Measurements from ENCODE around the gene SNX24.

Gene SNX24

GRCh38 chr5:122929980-122930379 lies 84.6 kb downstream of the SNX24 start:
- Histone ChIP-seq H3K4me3 (ENCODE audit: insufficient read length, low read depth) (no peak overlapping the region), H3K9ac (ENCODE audit: insufficient read length, low read depth) (no peak overlapping the region), H3K9me3 (ENCODE audit: insufficient read depth, low read length) (no peaks in the 10 kb centered on the region), H3K4me1 (ENCODE audit: insufficient read depth, insufficient read length) (peaks cover 5% of the 10 kb centered on the region), H3K36me3 (ENCODE audit: insufficient read depth, insufficient read length, low read length) (no peaks in the 10 kb centered on the region), H3K27me3 (ENCODE audit: insufficient read depth, insufficient read length) (no peaks in the 10 kb centered on the region)
- no peak for DNase-seq (ENCODE audit: low read depth, low spot score)
- TF ChIP-seq ZNF274 (IDR thresholded peaks at IDR 0.05; ENCODE audit: low read depth, low read length) (no peak), YY1 (IDR thresholded peaks at IDR 0.05; ENCODE audit: insufficient read depth, insufficient read length) (no peak), SUZ12 (IDR thresholded peaks at IDR 0.05; ENCODE audit: extremely low read depth, insufficient read depth, insufficient read length) (no peak)

- DNase-seq (ENCODE audit: low read depth, low spot score) = no peak
- no peaks in the 10 kb centered on the region for H3K9me3 ChIP-seq (ENCODE audit: insufficient read depth, low read length)
- no peak overlapping the region for H3K9ac ChIP-seq (ENCODE audit: insufficient read length, low read depth)
- no peaks in the 10 kb centered on the region for H3K36me3 ChIP-seq (ENCODE audit: insufficient read depth, insufficient read length, low read length)
- no peak for TF ChIP-seq SUZ12 (IDR thresholded peaks at IDR 0.05; ENCODE audit: extremely low read depth, insufficient read depth, insufficient read length)
- no peak overlapping the region for H3K4me3 ChIP-seq (ENCODE audit: insufficient read length, low read depth)
- H3K4me1 ChIP-seq (ENCODE audit: insufficient read depth, insufficient read length) = peaks cover 5% of the 10 kb centered on the region
- no peaks in the 10 kb centered on the region for H3K27me3 ChIP-seq (ENCODE audit: insufficient read depth, insufficient read length)
Observed at GRCh38 chr5:122933956-122934355, 88.5 kb downstream of the SNX24 start.

- Histone ChIP-seq H3K4me3 (ENCODE audit: insufficient read length, low read depth) (no peak overlapping the region), H3K36me3 (ENCODE audit: insufficient read depth, insufficient read length, low read length) (no peaks in the 10 kb centered on the region), H3K9ac (ENCODE audit: insufficient read length, low read depth) (no peak overlapping the region), H3K27me3 (ENCODE audit: insufficient read depth, insufficient read length) (no peaks in the 10 kb centered on the region), H3K4me1 (ENCODE audit: insufficient read depth, insufficient read length) (peaks cover 5% of the 10 kb centered on the region), H3K9me3 (ENCODE audit: insufficient read depth, low read length) (no peaks in the 10 kb centered on the region)
- no peak for TF ChIP-seq ZNF274 (IDR thresholded peaks at IDR 0.05; ENCODE audit: low read depth, low read length)
- TF ChIP-seq YY1 (IDR thresholded peaks at IDR 0.05; ENCODE audit: insufficient read depth, insufficient read length) = no peak
- no peak for TF ChIP-seq SUZ12 (IDR thresholded peaks at IDR 0.05; ENCODE audit: extremely low read depth, insufficient read depth, insufficient read length)
- no peak for DNase-seq (ENCODE audit: low read depth, low spot score)
Observed at GRCh38 chr5:122936088-122936487, 90.7 kb downstream of the SNX24 start.

- Histone ChIP-seq H3K4me1 (ENCODE audit: insufficient read depth, insufficient read length) (peaks cover 5% of the 10 kb centered on the region), H3K9ac (ENCODE audit: insufficient read length, low read depth) (no peak overlapping the region), H3K9me3 (ENCODE audit: insufficient read depth, low read length) (no peaks in the 10 kb centered on the region), H3K4me3 (ENCODE audit: insufficient read length, low read depth) (no peak overlapping the region), H3K27me3 (ENCODE audit: insufficient read depth, insufficient read length) (no peaks in the 10 kb centered on the region), H3K36me3 (ENCODE audit: insufficient read depth, insufficient read length, low read length) (no peaks in the 10 kb centered on the region)
- TF ChIP-seq SUZ12 (IDR thresholded peaks at IDR 0.05; ENCODE audit: extremely low read depth, insufficient read depth, insufficient read length) (no peak), ZNF274 (IDR thresholded peaks at IDR 0.05; ENCODE audit: low read depth, low read length) (no peak), YY1 (IDR thresholded peaks at IDR 0.05; ENCODE audit: insufficient read depth, insufficient read length) (no peak)
- no peak for DNase-seq (ENCODE audit: low read depth, low spot score)
Observed at GRCh38 chr5:122937914-122938313, 92.5 kb downstream of the SNX24 start.

- H3K4me1 ChIP-seq (ENCODE audit: insufficient read depth, insufficient read length) = no peaks in the 10 kb centered on the region
- TF ChIP-seq SUZ12 (IDR thresholded peaks at IDR 0.05; ENCODE audit: extremely low read depth, insufficient read depth, insufficient read length) = no peak
- TF ChIP-seq ZNF274 (IDR thresholded peaks at IDR 0.05; ENCODE audit: low read depth, low read length) = no peak
- no peak for TF ChIP-seq YY1 (IDR thresholded peaks at IDR 0.05; ENCODE audit: insufficient read depth, insufficient read length)
- no peaks in the 10 kb centered on the region for H3K9me3 ChIP-seq (ENCODE audit: insufficient read depth, low read length)
- no peaks in the 10 kb centered on the region for H3K27me3 ChIP-seq (ENCODE audit: insufficient read depth, insufficient read length)
- no peak overlapping the region for H3K9ac ChIP-seq (ENCODE audit: insufficient read length, low read depth)
- no peaks in the 10 kb centered on the region for H3K36me3 ChIP-seq (ENCODE audit: insufficient read depth, insufficient read length, low read length)
- no peak for DNase-seq (ENCODE audit: low read depth, low spot score)
- no peak overlapping the region for H3K4me3 ChIP-seq (ENCODE audit: insufficient read length, low read depth)
Observed at GRCh38 chr5:122940890-122941289, 95.5 kb downstream of the SNX24 start.

- Histone ChIP-seq H3K9me3 (ENCODE audit: insufficient read depth, low read length) (no peaks in the 10 kb centered on the region), H3K9ac (ENCODE audit: insufficient read length, low read depth) (no peak overlapping the region), H3K36me3 (ENCODE audit: insufficient read depth, insufficient read length, low read length) (no peaks in the 10 kb centered on the region), H3K4me3 (ENCODE audit: insufficient read length, low read depth) (no peak overlapping the region), H3K27me3 (ENCODE audit: insufficient read depth, insufficient read length) (no peaks in the 10 kb centered on the region), H3K4me1 (ENCODE audit: insufficient read depth, insufficient read length) (no peaks in the 10 kb centered on the region)
- TF ChIP-seq ZNF274 (IDR thresholded peaks at IDR 0.05; ENCODE audit: low read depth, low read length) (no peak), SUZ12 (IDR thresholded peaks at IDR 0.05; ENCODE audit: extremely low read depth, insufficient read depth, insufficient read length) (no peak), YY1 (IDR thresholded peaks at IDR 0.05; ENCODE audit: insufficient read depth, insufficient read length) (no peak)
- no peak for DNase-seq (ENCODE audit: low read depth, low spot score)
Observed at GRCh38 chr5:122941737-122942136, 96.3 kb downstream of the SNX24 start.

- Histone ChIP-seq H3K4me1 (ENCODE audit: insufficient read depth, insufficient read length) (no peaks in the 10 kb centered on the region), H3K4me3 (ENCODE audit: insufficient read length, low read depth) (no peak overlapping the region), H3K36me3 (ENCODE audit: insufficient read depth, insufficient read length, low read length) (no peaks in the 10 kb centered on the region), H3K9ac (ENCODE audit: insufficient read length, low read depth) (no peak overlapping the region), H3K27me3 (ENCODE audit: insufficient read depth, insufficient read length) (no peaks in the 10 kb centered on the region), H3K9me3 (ENCODE audit: insufficient read depth, low read length) (no peaks in the 10 kb centered on the region)
- no peak for DNase-seq (ENCODE audit: low read depth, low spot score)
- TF ChIP-seq SUZ12 (IDR thresholded peaks at IDR 0.05; ENCODE audit: extremely low read depth, insufficient read depth, insufficient read length) (no peak), ZNF274 (IDR thresholded peaks at IDR 0.05; ENCODE audit: low read depth, low read length) (no peak), YY1 (IDR thresholded peaks at IDR 0.05; ENCODE audit: insufficient read depth, insufficient read length) (no peak)
Observed at GRCh38 chr5:122942164-122942914, 96.9 kb downstream of the SNX24 start.

Data from NT2/D1 (cell line).